Lung microvascular endothelial cell (primary cell): ENCODE results near the gene PRR15. TPM values are rescaled to one million over a fixed set of nuclear protein-coding genes. Genes with fewer than 3 reads are reported as not detected.

Experiments used
- DNase-seq, 2 donors: peaks; one replicate each; pipeline versions ENCODE4 v3.0.0 to v3.0.0-alpha.2; 2010; ENCODE audit warnings: low read depth in 2 of 2
- total RNA-seq: library from RNA; depleted of rRNA; stranded (reverse); fragments of >200 nt; gene quantifications from 2 replicates; pipeline ENCODE4 v1.2.1, GENCODE V29; 2014

Gene PRR15
- total RNA-seq, 1 donor from 2014 or later: not detected

DNA sequence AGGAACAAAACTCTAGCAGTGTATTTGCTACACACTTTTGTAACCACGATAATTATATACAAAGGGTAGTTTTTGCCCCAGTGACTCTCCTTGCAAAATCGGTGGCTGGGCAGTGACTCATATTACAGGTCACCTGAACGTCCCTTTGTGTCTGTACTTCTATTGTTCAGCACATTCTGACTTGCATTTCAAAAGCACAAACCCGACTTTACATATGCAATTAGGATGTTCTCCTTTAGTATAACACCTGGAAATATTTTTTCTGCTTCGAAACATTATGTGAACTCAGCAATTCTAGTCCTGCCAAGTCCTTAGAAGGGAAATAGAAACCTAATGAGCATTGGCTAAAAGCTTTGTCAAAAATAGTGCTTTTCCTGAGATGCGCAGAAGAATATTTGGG is 6.0 kb downstream of the PRR15 start:
- DNase-seq: peak in 1 of 2 donors; percentile 24

DNA sequence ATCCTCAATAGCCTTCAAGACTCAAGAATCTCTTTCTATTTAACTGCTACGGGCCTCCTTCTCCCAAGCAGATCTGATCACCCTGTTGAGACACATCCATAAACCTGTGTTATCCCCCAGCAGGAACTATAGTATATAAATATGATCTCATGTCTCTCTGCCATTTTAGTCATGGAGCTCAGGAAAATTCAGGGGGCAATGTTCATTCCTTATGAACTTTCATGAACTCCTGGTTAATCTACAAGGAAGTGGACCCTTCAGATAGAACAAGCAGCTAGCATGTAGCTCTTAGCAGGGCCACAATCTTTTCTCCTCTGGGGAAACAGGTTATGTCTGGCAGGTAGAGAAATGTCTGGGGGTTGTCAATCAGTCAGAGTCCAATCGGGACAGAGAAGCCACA is 8.9 kb downstream of the PRR15 start:
- no peak for DNase-seq

DNA sequence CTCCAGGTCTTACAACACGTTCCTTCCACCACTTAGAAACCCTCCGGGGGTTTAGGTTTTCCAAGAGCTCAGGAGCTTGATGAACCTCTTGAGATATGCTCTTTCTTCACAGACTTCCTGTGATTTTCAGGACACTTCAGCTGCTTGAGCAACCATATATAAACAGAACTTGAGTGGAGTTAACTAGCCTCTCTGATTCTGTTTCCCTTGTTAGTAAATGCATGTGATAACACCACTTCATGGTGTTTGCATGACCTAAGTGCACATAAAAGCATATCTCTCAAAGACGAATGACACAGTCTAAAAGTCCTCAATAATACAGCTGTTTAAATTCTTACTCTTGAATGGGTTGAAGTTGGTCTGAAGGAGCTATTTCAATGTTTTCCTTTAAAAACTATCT is 9.9 kb downstream of the PRR15 start:
- no peak for DNase-seq

DNA sequence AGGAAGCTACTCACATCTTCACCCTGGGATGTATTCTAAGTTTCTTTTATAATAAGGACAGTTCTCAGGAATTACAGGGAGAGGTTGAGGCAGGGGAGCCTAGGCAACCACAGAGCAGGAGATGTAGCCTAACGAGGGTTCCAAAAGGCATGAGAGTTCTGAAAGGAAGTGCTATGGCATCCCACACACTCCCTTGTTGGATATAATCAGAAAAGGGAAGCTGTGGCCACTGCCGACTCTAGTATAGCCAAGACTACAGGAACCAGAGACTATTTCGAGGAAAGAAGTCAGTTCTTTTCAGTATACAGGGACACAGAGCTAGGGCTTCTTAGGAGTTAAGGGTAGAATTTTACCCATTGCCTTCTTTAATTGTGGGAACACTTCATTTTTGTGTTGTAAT is 11.0 kb downstream of the PRR15 start:
- no peak for DNase-seq

DNA sequence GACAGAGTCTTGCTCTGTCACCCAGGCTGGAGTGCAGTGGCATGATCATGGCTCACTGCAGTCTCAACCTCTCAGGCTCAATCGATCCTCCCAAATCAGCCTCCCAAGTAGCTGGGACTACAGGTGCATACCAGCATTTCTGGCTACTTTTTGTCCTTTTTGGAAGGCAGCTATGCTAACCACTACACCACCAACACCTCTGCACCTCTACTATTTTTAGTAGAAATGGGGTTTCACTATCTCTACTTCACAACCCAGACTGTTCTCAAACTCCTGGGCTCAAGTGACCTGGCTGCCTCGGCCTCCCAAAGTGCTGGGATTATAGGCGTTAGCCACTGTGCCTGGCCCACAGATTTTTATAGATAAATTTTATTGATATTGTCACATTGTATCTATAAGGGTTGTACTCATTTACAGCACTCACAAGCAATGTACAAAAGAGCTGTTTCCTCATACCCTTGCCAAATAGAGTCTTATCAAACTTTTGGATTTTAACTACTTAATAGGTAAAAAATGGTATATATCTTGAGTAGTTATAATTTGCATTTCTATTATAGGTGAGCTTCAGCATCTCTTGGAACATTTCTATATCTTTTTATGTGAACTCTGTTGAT is 23.7 kb downstream of the PRR15 start:
- no peak for DNase-seq

DNA sequence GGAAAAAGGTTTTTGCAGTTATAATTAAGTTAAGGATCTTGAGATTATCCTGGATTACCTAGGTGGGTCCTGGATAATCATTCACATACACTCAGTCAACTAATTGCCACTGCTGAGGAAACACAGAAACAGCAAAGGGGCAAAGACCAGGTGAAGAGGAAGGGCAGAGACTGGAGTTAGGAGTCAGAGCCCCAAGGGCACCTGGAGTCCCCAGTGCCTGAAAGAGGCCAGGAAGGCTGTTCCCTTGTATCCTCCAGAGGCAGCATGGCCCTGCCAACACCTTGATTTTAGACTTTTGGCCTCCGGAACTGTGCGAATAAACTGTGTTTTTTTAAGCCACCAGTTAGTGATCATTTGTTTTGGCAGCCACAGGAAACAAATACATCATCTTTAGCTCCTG is 24.6 kb downstream of the PRR15 start:
- no peak for DNase-seq

DNA sequence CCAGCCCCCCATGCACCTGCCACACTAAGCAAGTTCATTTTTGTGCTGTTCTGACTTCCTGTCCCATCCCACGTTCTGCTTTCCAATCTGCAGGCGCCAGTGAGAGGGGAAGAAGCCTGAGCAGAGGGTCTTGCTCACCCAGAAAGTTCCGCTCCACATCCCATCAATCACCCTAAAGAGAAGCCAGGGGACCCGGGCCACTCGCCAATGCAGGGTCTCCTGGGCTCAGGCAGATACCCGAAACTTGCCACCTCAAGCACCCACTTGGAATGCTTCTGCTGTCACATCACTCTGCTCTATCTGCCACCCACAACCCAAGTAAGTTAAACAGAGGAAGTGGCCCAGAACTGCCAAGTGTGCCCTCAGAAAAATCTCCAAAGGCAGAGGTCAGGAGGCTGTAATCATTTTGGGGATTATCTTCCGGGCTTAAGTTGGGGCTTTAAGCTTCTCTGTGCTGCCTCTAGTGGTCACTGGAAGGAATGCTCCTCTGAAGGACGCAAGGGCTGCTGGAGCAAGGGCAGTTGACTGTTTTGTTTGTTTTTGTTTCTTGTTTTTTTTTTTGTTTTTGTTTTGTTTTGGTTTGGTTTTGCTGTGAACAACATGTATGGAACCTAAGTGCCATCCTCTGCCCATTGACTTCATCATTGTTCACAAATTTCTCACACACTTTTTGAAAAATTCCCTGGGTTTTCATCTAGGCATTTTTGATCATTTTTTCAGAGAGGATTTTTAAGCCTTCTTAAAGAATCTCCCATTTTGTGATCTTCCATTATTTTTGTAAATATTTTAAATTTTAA is 25.5 kb downstream of the PRR15 start:
- peak; percentile 50 to 55 for DNase-seq

DNA sequence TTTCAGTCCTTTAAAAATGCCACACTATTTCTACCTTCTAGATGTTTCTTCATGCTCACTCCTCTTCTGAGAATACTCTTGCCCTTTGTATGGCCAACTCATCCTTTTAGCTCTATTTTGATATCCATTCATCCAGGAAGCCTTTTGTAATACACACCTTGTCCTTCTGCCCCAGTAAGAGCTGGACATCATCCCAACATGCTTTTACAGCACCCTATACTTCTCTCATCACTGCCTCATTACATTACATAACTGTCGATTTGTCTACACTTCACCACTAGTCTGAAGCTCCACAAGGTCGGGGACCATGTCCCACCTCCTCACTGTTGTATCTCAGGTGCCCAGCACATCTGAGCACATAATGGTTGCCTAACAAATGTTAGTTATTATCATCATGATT is 29.2 kb downstream of the PRR15 start:
- DNase-seq: no peak

DNA sequence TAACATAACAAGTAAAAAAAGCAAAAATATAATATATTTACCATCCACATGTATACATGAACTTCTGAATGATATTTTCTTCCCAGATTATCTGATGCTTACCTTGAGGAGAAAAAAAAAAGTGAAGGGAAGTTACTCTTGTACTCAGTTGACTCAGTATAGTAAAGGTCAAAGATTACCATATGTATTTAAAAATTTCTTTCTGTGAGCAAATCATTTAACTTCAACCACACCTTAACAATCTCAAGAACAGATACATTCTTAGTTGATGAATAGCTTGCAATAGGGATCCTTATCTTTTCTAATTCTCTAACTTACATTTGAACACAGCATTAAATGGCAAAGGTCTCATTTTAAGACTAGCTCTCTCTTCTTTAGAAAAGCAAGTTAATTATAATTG is 29.8 kb downstream of the PRR15 start:
- DNase-seq: no peak

DNA sequence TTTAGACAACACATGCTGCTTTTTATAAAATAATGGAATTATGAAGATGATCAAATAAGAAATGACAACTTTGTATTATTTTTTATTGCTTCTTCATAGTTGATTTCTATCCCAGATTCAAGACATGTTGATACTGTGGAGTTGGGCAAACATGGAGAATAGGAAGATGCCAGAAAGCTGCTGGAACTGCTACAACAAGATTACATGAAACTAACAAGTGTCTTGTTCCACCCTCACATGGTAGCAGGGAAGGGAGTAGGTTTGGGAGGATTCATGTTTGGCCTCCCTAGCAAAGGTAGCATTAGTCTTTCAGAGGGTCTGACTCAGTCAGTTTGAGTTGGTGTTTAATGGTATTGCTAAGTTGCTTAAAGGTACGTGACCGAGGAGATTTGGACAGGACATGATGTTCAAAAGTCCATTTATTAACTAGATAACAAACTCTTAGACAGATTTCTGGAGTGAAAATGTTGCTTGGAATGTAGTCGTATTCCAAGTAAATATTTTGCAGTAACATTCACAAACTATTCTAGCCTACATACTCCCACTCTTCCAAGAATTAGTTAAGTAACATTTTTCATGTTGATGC is 33.1 kb downstream of the PRR15 start:
- DNase-seq: no peak

DNA sequence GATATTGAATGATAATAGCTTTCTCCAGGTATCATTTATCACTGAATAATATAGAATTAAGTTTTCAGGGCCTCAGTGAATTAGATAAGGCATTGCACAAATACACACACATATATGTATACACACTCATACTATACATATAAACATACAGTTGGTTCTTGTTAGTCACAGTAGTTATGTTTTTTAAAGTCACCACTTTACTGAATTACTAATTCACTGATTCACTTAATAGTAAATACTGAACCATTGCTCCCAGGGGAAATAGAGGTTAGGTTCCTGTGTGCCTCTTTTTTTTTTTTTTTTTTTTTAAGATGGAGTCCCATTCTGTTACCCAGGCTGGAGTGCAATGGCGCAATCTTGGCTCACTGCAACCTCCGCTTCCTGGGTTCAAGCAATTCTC is 33.6 kb downstream of the PRR15 start:
- DNase-seq: no peak

DNA sequence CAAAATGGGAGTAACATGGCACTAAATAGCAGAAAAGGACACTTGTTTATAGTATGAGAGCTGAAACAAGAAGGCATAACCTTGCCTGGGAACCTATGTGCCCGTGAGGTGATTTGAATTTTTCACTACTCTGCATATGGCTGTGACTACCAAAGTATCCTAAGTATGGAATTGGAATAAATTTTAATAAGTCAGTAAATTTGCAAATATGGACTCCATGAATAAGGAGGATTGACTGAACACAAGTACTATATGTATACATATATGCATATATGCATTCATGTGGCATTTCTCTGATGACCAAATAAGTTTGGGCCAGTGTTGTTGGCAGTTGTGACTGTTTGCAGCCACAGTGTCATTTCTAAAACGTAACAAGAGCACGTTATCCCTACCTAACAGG is 34.5 kb downstream of the PRR15 start:
- DNase-seq: no peak

DNA sequence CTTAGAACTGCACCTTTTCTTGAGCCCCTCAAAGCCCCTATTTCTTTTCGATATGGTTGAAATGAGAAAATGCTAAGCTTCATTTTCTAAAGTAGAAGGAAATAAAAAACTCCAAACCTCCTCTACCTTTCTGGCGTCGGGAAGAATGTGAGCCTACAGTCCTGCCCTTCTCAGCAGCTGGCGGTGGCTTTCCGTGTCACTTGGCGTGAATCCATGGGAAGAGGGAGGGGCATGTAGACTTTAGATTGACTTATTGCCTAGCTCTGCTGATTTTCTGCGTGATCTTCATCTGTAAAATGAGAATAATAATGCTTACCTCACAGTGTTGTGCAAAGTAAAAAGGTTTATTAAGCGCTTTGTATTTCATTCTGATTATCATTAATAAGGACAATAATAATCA is 35.0 kb downstream of the PRR15 start:
- no peak for DNase-seq

DNA sequence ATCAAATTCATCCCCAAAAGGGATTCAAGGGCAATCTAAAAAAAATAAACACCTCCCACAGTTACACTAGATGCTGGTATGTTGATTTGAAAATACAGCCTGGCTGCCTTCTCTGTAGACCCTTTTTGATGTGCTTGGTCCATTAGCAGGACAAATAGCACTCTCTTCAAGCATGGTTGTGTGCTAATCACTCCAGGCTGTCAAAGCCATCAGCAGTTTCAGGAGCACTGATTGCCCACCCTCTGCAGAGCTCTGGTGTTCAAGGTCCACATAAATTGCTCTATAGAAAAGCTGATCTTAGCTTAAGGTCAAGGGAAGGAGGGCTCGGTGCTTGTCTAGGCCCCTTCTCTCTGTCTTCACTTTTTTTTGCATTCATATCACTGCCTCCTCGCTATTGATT is 35.4 kb downstream of the PRR15 start:
- DNase-seq: no peak

DNA sequence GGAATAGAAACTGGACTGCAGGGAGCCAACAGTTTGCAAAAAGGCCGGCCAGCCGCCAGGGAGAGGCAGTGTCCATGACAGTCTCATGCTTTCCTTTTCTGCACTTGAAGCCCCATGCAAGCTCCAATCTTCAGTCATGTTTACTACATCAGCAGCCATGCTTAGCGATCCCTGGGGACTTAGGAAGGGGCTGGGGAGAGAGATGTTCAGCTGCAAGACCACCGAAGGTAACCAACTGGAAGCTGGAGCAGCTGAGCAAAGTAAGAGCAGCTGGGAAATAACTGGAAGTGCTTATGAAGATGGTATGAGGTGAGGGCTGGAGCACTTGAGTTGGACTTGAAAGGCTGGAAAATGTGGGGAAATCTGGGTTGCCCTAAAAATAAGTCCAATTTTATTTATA is 37.0 kb downstream of the PRR15 start:
- no peak for DNase-seq

DNA sequence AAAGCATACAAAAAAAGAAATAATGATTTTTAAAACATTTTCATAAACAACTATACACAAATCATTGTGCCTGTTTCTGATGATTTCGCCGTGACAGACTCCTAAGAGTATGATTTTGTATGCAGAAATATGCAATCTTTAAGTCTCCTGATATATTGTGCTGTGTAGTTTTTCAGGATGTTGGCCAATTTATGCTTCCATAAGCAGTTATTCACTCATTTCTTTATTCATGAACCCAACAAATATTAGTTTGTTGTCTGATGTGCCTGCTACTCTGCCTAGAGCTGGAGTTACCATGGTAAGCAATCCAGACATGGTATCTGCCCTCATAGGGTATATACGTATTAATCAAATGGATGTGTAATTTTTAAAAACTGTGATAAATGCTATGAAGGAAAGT is 40.4 kb downstream of the PRR15 start:
- DNase-seq: no peak

DNA sequence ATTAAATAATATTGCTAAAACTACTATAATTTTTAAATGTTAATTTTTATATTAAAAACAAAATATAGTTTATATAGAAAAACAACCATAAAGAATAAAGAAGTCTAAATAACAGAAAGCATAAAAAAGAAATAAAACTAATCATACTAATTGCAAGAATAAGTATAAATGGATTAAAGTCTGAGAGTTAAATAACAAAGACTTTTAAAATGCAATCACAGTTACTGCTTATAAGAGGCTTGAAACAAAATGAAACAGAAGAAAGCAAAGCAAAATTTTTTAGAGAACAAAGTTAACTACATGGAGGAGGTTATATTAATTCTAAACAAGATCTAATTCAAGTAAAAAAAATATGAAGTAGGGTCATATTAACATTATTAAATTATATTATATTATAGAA is 41.1 kb downstream of the PRR15 start:
- DNase-seq: no peak

DNA sequence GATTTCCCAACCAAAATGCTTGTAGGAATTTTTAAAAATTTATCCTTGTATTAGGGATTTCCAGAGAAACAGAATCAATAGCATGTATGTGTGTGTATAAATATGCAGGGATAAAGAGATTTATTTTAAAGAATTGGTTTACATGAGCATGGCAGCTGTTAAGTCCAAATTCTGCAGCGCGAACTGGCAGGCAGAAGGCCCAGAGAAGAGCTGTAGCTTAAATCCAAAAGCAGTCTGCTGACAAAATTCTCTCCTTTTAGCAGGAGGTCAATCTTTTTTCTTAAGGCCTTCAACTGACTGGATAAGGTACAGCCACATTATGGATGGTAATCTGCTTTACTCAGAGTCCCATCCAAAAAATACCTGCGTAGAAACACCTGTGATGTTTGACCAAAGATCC is 42.0 kb downstream of the PRR15 start:
- no peak for DNase-seq

DNA sequence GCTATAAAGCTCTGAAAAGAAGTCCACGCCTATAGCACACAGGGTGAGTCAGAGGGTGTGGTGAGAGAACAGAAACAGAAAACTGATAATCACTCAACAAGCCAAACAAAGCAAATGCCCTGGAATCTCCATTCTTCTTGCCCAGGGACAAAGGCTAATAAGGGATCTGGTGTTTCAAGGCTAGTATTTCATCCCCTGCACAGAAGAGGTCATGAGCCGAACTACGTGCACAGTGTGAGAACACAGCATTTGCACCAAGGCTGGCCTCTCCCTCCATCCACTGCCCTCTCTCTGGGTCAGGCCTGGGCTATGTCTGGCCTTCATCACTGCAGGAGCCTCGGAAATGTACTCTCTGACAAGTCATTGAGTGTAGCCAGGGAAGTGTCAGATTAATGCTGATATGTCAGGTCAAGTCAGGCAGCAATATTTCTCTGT is 42.7 kb downstream of the PRR15 start:
- peak; percentile 20 to 60 for DNase-seq

DNA sequence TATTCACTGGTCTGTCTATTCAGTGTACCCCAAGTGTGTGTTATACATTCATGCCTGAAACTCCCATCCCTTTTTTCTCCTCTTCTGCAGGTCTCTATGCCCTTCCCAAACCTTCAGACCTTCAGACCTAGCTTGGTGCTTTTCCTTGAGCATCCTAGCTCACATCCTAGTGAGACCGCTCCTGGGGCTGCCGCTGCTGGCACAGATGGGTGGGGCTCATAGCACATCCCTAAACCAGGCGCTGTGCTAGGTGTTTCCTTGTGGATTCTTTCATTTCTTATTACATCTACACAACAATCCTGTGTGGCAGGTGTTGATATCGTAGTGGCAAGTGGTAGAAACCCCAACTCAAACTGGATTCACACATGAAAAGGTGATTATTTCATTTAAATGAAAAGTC is 43.2 kb downstream of the PRR15 start:
- DNase-seq: no peak

DNA sequence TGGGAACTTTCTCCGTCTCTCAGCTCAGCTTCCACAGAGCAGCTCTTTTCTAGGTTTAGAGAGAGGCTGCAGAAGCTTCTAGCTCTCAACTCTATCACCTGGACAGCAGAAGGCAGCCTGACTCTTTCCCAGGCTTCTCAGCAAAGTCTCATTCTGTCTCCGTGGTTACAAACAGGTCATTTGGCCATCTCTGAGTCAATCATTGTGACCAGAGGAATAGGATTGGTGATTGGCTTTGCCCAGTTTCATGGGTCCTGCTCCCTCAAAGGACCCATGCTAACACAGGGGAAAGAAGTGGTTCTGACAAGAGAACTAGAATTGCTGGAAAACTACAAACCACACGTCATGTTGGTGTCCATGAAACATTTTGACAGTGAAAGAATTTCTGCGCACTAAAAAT is 43.6 kb downstream of the PRR15 start:
- no peak for DNase-seq

DNA sequence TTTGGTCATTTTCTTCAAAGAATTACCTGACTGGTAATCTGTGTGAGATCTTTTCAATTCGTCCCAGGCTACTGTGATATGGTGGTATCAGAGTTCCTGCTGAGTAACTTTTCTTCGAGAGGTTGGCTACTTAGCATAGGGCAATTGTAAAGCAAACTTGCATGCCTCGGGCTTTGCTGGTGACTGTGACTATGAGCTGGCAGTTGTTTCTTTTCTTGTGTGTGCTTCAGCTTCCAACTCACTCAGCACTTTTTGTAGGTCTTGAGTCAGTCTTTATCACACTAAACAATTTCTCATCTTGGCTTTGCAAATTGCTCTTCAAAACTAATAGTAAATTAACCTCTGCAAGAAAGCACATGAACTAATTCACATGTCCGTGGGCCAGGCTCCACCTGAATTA is 44.3 kb downstream of the PRR15 start:
- no peak for DNase-seq
